MM.1S (cell line): Measurements from ENCODE around the gene APAF1.

ENCODE experiments used
- DNase-seq: peaks from one replicate; pipeline ENCODE4 v3.0.0-alpha.2; 2015
- H2AFZ ChIP-seq: fragments of 300-600 bp; sonication (generic); 2 replicates; pipeline ENCODE4 v1.6.0; 2016; ENCODE audit warnings: antibody characterized with exemption, low read length
- H3F3A ChIP-seq: fragments of 300-600 bp; sonication (generic); 2 replicates; pipeline ENCODE4 v1.6.1; 2016; ENCODE audit warnings: mild to moderate bottlenecking, antibody characterized with exemption, low read length, moderate library complexity, mixed read lengths; ENCODE audit not compliant: insufficient read depth
- H3K27ac ChIP-seq: fragments of 300-600 bp; sonication (generic); 2 replicates; pipeline ENCODE4 v1.5.1; 2016; ENCODE audit warnings: mild to moderate bottlenecking, low read length
- H3K27me3 ChIP-seq: fragments of 300-600 bp; sonication (generic); replicated peaks from 2 replicates; pipeline ENCODE4 v1.6.0; 2016; ENCODE audit warnings: low read length; ENCODE audit not compliant: insufficient read depth
- H3K36me3 ChIP-seq: fragments of 300-600 bp; sonication (generic); replicated peaks from 2 replicates; pipeline ENCODE4 v1.6.1; 2016; ENCODE audit warnings: mild to moderate bottlenecking, low read length, mixed read lengths; ENCODE audit not compliant: insufficient read depth
- H3K4me1 ChIP-seq: fragments of 300-600 bp; sonication (generic); 2 replicates; pipeline ENCODE4 v1.6.1; 2016; ENCODE audit warnings: low read length, mixed read lengths
- H3K4me2 ChIP-seq: fragments of 300-600 bp; sonication (generic); 2 replicates; pipeline ENCODE4 v1.6.0; 2016; ENCODE audit warnings: low read depth, low read length
- H3K4me3 ChIP-seq: fragments of 300-600 bp; sonication (generic); 2 replicates; pipeline ENCODE4 v1.5.1; 2016; ENCODE audit warnings: low read length, mixed read lengths
- H3K79me2 ChIP-seq: fragments of 300-600 bp; sonication (generic); 2 replicates; pipeline ENCODE4 v1.6.1; 2016; ENCODE audit warnings: mixed run types, low read length, mixed read lengths
- H3K9ac ChIP-seq: fragments of 300-600 bp; sonication (generic); 2 replicates; pipeline ENCODE4 v1.6.1; 2016; ENCODE audit warnings: low read length, mixed read lengths
- H3K9me2 ChIP-seq: fragments of 300-600 bp; sonication (generic); replicated peaks from 2 replicates; pipeline ENCODE4 v1.6.1; 2016; ENCODE audit warnings: mild to moderate bottlenecking, low read length, mixed read lengths; ENCODE audit not compliant: insufficient read depth
- H3K9me3 ChIP-seq: fragments of 300-600 bp; sonication (generic); replicated peaks from 2 replicates; pipeline ENCODE4 v1.6.1; 2016; ENCODE audit warnings: mild to moderate bottlenecking, low read length, mixed read lengths; ENCODE audit not compliant: insufficient read depth
- H4K20me1 ChIP-seq: fragments of 300-600 bp; sonication (generic); 2 replicates; pipeline ENCODE4 v1.6.1; 2016; ENCODE audit warnings: mild to moderate bottlenecking, low read length, moderate library complexity, mixed read lengths; ENCODE audit not compliant: insufficient read depth
- CTCF ChIP-seq: fragments of 300-600 bp; sonication (generic); IDR thresholded peaks from 2 replicates; pipeline ENCODE4 v1.5.1; 2016; ENCODE audit warnings: antibody characterized with exemption, low read length, mixed read lengths
- EZH2 ChIP-seq: fragments of 300-600 bp; sonication (generic); optimal IDR thresholded peaks from 2 replicates; pipeline ENCODE3; 2017; ENCODE audit warnings: low read depth, mild to moderate bottlenecking, antibody characterized with exemption, low read length, mixed read lengths
- EZH2phosphoT487 ChIP-seq: fragments of 300-600 bp; sonication (generic); IDR thresholded peaks from 2 replicates; pipeline ENCODE4 v1.6.1; 2018; ENCODE audit warnings: antibody characterized with exemption, low read length

The APAF1 gene

GRCh38 chr12:98618952-98619351 lies 26.1 kb upstream of the APAF1 start:
- H3K4me2 ChIP-seq, result no peak overlapping the region
- H3K9me2 ChIP-seq, result no peaks in the 10 kb centered on the region
- 0 out of 2 replicates have a peak, but pooled peaks cover 2% of the 10 kb centered on the region for H3K36me3 ChIP-seq
- no peak overlapping the region for H3K27ac ChIP-seq
- no peaks in the 10 kb centered on the region for H4K20me1 ChIP-seq
- H3F3A ChIP-seq, result no peaks in the 10 kb centered on the region
- no peaks in the 10 kb centered on the region for H3K9me3 ChIP-seq
- H3K9ac ChIP-seq, result no peak overlapping the region
- TF ChIP-seq CTCF (no peak), EZH2 (no peak), EZH2phosphoT487 (no peak)
- H3K79me2 ChIP-seq, result no peaks in the 10 kb centered on the region
- H3K27me3 ChIP-seq, result no peaks in the 10 kb centered on the region
- H3K4me1 ChIP-seq, result no peaks in the 10 kb centered on the region
- no peak overlapping the region for H2AFZ ChIP-seq
- DNase-seq, result no peak
- H3K4me3 ChIP-seq, result no peak overlapping the region

DNA sequence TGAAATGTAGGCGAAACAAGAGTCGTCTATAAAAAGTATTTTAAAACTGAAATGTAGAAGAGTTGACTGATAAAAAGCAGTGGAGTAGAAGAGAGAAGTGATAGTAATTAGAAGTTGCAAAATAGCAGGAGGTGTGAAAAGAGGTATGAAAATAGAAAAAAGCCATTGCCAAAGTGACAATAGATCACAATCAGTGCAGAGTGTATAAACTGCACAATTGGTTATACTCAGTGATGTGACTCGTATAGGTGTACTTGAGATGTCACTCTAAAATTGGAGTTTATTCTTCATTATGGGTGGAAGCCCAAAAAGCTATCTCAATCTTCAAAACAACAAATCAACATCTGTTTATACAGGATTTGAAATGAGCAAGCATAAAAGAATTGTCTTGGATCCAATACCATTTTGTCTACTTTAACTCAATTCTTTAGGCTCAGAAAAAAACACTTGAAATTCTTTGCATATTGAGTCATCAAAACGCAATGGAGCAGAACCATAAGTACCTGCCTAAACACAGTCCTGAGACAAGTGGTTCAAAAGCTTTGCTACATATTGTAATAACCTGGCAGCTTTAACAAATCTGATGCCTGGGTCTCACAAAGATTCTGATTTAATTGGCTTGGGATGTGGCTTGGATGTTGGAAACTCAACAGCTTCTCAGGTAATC lies 9.3 kb upstream of the APAF1 start:
- no peak overlapping the region for H3K27ac ChIP-seq
- H3K9me2 ChIP-seq, result no peaks in the 10 kb centered on the region
- H3K4me3 ChIP-seq, result no peak overlapping the region
- TF ChIP-seq EZH2 (no peak), EZH2phosphoT487 (no peak), CTCF (no peak)
- no peaks in the 10 kb centered on the region for H3K27me3 ChIP-seq
- no peaks in the 10 kb centered on the region for H3F3A ChIP-seq
- H3K9ac ChIP-seq, result no peak overlapping the region
- no peaks in the 10 kb centered on the region for H4K20me1 ChIP-seq
- H3K9me3 ChIP-seq, result no peaks in the 10 kb centered on the region
- H3K4me1 ChIP-seq, result no peaks in the 10 kb centered on the region
- H2AFZ ChIP-seq, result no peak overlapping the region
- no peaks in the 10 kb centered on the region for H3K79me2 ChIP-seq
- H3K36me3 ChIP-seq, result no peaks in the 10 kb centered on the region
- no peak for DNase-seq
- H3K4me2 ChIP-seq, result no peak overlapping the region

DNA sequence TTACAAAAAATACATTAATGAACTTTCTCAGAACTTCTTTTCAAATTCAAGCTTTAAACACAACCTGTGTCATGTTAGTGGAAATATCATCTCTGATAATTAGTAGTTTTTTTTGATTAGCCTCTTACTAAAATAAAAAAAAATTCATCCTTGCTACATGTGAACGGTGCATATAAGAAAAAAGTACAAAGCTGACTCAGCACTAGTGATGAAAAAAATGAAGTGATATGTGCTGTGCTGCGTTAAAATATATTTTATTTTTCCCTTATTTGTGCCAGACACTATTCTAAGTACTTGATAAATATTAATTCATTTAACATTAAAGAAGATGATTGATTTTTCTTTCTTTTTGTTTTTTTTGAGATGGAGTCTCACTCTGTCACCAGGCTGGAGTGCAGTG lies 8.0 kb upstream of the APAF1 start:
- H3F3A ChIP-seq, result no peaks in the 10 kb centered on the region
- no peak for DNase-seq
- H3K9ac ChIP-seq, result no peak overlapping the region
- H3K79me2 ChIP-seq, result no peaks in the 10 kb centered on the region
- no peaks in the 10 kb centered on the region for H3K27me3 ChIP-seq
- H3K9me2 ChIP-seq, result no peaks in the 10 kb centered on the region
- no peak overlapping the region for H3K27ac ChIP-seq
- no peaks in the 10 kb centered on the region for H3K4me1 ChIP-seq
- H3K36me3 ChIP-seq, result no peaks in the 10 kb centered on the region
- H3K4me3 ChIP-seq, result no peak overlapping the region
- H3K4me2 ChIP-seq, result no peak overlapping the region
- TF ChIP-seq EZH2 (no peak), EZH2phosphoT487 (no peak), CTCF (no peak)
- no peaks in the 10 kb centered on the region for H4K20me1 ChIP-seq
- H2AFZ ChIP-seq, result no peak overlapping the region
- no peaks in the 10 kb centered on the region for H3K9me3 ChIP-seq
